ENCODE measurements around the gene TIMM44. TPM values are rescaled to one million over a fixed set of nuclear protein-coding genes. Genes with fewer than 3 reads are reported as not detected.
A peak's percentile ranks its signal among the peaks of the same experiment; 100 is the strongest.

TIMM44 gene
- total RNA-seq, 1 donor from 2014 or later: 75.4 TPM

GRCh38 chr19:7941895-7942596 is 1.4 kb downstream of the TIMM44 start:
- TF ChIP-seq CTCF (IDR thresholded peaks at IDR 0.05): no peak
- H3K4me3 Mint-ChIP-seq (ENCODE audit: unreplicated experiment): peak overlapping the region; percentile 95
- H3K27me3 Mint-ChIP-seq (ENCODE audit: low read depth): no peaks in the 10 kb centered on the region
- no peak for DNase-seq (ENCODE audit: low spot score)
- H3K27ac Mint-ChIP-seq (ENCODE audit: unreplicated experiment): peak overlapping the region; percentile 45
- H3K4me1 Mint-ChIP-seq (ENCODE audit: low read depth): peaks cover 30% of the 10 kb centered on the region
- H3K9me3 Mint-ChIP-seq (ENCODE audit: low read depth): no peaks in the 10 kb centered on the region
- H3K36me3 Mint-ChIP-seq (ENCODE audit: low read depth): peaks cover 11% of the 10 kb centered on the region

- H3K4me3 Mint-ChIP-seq (ENCODE audit: unreplicated experiment): peak overlapping the region; percentile 38
- H3K27ac Mint-ChIP-seq (ENCODE audit: unreplicated experiment): no peak overlapping the region
- peaks cover 30% of the 10 kb centered on the region for H3K4me1 Mint-ChIP-seq (ENCODE audit: low read depth)
- H3K36me3 Mint-ChIP-seq (ENCODE audit: low read depth): peaks cover 11% of the 10 kb centered on the region
- H3K9me3 Mint-ChIP-seq (ENCODE audit: low read depth): no peaks in the 10 kb centered on the region
- DNase-seq (ENCODE audit: low spot score): no peak
- TF ChIP-seq CTCF (IDR thresholded peaks at IDR 0.05): no peak
- H3K27me3 Mint-ChIP-seq (ENCODE audit: low read depth): no peaks in the 10 kb centered on the region
Measured at GRCh38 chr19:7940841-7941240, 2.6 kb downstream of the TIMM44 start.

GRCh38 chr19:7934766-7935165 is 8.7 kb downstream of the TIMM44 start:
- H3K4me1 Mint-ChIP-seq (ENCODE audit: low read depth): peaks cover 3% of the 10 kb centered on the region
- peak overlapping the region; percentile 41 for H3K27ac Mint-ChIP-seq (ENCODE audit: unreplicated experiment)
- no peaks in the 10 kb centered on the region for H3K9me3 Mint-ChIP-seq (ENCODE audit: low read depth)
- no peak for TF ChIP-seq CTCF (IDR thresholded peaks at IDR 0.05)
- no peak for DNase-seq (ENCODE audit: low spot score)
- peaks cover 14% of the 10 kb centered on the region for H3K36me3 Mint-ChIP-seq (ENCODE audit: low read depth)
- H3K27me3 Mint-ChIP-seq (ENCODE audit: low read depth): no peaks in the 10 kb centered on the region
- no peak overlapping the region for H3K4me3 Mint-ChIP-seq (ENCODE audit: unreplicated experiment)

GRCh38 chr19:7933828-7934725 is 9.4 kb downstream of the TIMM44 start:
- H3K27me3 Mint-ChIP-seq (ENCODE audit: low read depth): no peaks in the 10 kb centered on the region
- no peak overlapping the region for H3K4me3 Mint-ChIP-seq (ENCODE audit: unreplicated experiment)
- H3K9me3 Mint-ChIP-seq (ENCODE audit: low read depth): no peaks in the 10 kb centered on the region
- H3K36me3 Mint-ChIP-seq (ENCODE audit: low read depth): peaks cover 14% of the 10 kb centered on the region
- H3K27ac Mint-ChIP-seq (ENCODE audit: unreplicated experiment): no peak overlapping the region
- peak; percentile 74 for DNase-seq (ENCODE audit: low spot score)
- peaks cover 10% of the 10 kb centered on the region for H3K4me1 Mint-ChIP-seq (ENCODE audit: low read depth)
- TF ChIP-seq CTCF (IDR thresholded peaks at IDR 0.05): peak; percentile 29

- Mint-ChIP-seq H3K9me3 (ENCODE audit: low read depth) (no peaks in the 10 kb centered on the region), H3K36me3 (ENCODE audit: low read depth) (peaks cover 11% of the 10 kb centered on the region), H3K27ac (ENCODE audit: unreplicated experiment) (no peak overlapping the region), H3K4me1 (ENCODE audit: low read depth) (peaks cover 17% of the 10 kb centered on the region), H3K4me3 (ENCODE audit: unreplicated experiment) (no peak overlapping the region), H3K27me3 (ENCODE audit: low read depth) (no peaks in the 10 kb centered on the region)
- TF ChIP-seq CTCF (IDR thresholded peaks at IDR 0.05): peak; percentile 64
- no peak for DNase-seq (ENCODE audit: low spot score)
Measured at GRCh38 chr19:7933411-7933810, 10.1 kb downstream of the TIMM44 start.
